ENCODE measurements around the gene ADAMTS17.

ADAMTS17 gene

DNA sequence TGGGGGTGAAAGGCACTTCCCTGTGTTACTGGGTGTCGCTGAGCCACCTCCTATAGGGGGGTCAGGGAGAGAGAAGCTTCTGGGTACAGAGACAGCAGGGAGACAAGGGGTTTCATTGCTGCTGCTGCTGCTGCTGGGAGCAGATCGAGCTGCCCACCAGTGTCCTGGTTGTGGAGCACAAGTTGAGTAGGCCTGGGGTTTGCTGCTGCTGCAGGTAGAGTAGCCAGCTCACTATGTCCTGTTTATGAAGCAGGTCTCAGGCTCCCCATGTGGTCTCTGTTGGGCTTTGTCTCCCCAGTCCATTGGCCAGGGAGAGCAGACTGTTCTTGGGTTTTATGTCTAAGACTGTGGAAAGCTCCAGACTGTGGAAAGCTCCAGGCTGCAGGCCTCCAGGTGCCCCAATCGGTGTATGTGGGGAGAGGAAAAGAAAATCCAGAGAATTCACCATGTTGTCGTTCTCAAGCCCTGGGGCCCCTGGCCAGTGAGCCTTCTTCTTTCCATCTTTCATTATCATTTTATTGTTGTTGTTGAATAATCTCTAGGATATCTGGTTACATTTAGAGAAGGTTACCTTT lies 157.8 kb downstream of the ADAMTS17 start:
- TF ChIP-seq POLR2A (IDR thresholded peaks at IDR 0.05; ENCODE audit: extremely low read depth, insufficient read length): no peak
- TF ChIP-seq, protein P1, sequence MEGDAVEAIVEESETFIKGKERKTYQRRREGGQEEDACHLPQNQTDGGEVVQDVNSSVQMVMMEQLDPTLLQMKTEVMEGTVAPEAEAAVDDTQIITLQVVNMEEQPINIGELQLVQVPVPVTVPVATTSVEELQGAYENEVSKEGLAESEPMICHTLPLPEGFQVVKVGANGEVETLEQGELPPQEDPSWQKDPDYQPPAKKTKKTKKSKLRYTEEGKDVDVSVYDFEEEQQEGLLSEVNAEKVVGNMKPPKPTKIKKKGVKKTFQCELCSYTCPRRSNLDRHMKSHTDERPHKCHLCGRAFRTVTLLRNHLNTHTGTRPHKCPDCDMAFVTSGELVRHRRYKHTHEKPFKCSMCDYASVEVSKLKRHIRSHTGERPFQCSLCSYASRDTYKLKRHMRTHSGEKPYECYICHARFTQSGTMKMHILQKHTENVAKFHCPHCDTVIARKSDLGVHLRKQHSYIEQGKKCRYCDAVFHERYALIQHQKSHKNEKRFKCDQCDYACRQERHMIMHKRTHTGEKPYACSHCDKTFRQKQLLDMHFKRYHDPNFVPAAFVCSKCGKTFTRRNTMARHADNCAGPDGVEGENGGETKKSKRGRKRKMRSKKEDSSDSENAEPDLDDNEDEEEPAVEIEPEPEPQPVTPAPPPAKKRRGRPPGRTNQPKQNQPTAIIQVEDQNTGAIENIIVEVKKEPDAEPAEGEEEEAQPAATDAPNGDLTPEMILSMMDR (IDR thresholded peaks at IDR 0.05; ENCODE audit: low read depth, low read length): no peak
- TF ChIP-seq MYC (IDR thresholded peaks at IDR 0.05; ENCODE audit: low read depth, low read length): no peak
- TF ChIP-seq, protein P2, sequence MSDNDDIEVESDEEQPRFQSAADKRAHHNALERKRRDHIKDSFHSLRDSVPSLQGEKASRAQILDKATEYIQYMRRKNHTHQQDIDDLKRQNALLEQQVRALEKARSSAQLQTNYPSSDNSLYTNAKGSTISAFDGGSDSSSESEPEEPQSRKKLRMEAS (IDR thresholded peaks at IDR 0.05; ENCODE audit: low read depth, low read length): no peak
- no peak for DNase-seq (ENCODE audit: low read depth)
- no peak overlapping the region for H3K4me3 ChIP-seq (ENCODE audit: low read depth, low read length)

DNA sequence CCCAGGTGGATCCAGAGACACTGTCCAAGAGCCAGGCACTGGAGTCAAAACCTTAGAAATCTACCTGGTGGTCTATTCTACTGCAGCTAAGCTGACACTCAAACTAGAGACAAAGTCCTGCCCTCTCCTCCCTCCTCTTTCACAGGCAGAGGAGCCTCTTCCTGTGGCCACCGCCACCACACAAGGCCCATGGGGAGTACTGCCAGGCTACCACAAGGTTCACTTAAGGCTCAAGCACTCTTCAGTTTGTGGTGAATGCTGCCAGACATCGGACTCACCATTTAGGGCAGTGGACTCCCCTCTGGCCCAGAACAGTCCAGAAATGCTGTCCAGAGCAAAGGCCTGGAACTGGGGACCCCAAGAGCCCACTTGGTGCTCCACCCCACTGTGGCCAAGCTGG lies 160.9 kb downstream of the ADAMTS17 start:
- TF ChIP-seq, protein P1 (IDR thresholded peaks at IDR 0.05; ENCODE audit: low read depth, low read length): no peak
- TF ChIP-seq MYC (IDR thresholded peaks at IDR 0.05; ENCODE audit: low read depth, low read length): 0 out of 2 replicates have a peak, but pooled peaks have one; percentile 27
- DNase-seq (ENCODE audit: low read depth): peak; percentile 83
- H3K4me3 ChIP-seq (ENCODE audit: low read depth, low read length): no peak overlapping the region

DNA sequence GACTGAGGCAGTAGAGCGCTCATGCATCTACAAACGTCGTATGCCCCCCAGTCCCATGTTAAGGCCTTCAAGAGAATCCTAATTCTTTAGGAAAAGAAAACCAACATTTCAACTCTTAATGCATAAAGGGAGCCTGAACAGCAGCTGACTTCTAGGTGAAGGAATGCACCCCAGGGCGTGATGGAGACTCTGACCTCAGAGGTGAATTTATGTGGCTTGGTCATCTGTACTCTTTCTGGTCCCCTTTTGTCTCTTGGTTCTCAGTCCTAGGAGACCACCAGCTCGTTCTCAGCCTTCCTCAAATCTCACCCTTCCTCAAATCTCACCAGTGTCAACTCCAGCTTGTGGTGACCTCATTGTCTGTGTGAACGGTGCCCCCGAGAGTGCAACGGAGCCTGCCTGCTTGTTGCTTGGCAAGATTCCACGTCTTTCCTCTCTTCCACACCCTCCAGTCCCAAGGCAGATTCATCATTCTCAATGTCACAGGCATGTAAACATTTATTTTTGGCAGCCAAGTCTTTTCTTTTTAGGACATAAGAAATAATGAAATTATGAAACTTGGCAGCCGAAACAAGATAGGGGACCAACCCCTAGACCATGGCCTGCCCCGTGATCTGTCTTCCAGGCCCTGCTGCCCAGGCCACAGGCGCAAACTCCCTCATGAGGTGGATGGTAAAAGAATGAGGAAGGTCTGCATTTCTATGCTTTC lies 166.2 kb downstream of the ADAMTS17 start:
- DNase-seq (ENCODE audit: low read depth): no peak
- no peak overlapping the region for H3K4me3 ChIP-seq (ENCODE audit: low read depth, low read length)
- TF ChIP-seq POLR2A (IDR thresholded peaks at IDR 0.05; ENCODE audit: extremely low read depth, insufficient read length) (no peak), MYC (IDR thresholded peaks at IDR 0.05; ENCODE audit: low read depth, low read length) (no peak)
- TF ChIP-seq, protein P1 (IDR thresholded peaks at IDR 0.05; ENCODE audit: low read depth, low read length): no peak
- TF ChIP-seq, protein P2 (IDR thresholded peaks at IDR 0.05; ENCODE audit: low read depth, low read length): no peak

DNA sequence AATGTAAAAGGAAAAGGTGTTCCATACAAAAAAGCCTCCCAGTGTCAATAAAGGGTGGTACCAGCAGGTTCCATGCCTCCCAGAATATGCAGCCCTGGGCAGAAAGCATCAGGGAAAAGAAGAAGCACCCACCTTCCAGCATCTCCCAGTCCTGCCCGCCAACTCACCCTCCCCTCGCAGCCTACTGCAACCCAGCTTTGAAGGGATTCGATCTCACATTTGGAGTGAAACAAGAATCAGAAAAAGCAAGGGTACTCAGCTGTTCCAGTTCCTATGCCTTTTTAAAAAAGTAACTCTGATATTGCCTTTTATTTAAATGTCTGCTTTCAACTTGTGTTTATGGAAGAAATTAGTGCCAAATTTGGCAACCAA lies 166.9 kb downstream of the ADAMTS17 start:
- TF ChIP-seq, protein P1 (IDR thresholded peaks at IDR 0.05; ENCODE audit: low read depth, low read length): no peak
- no peak for TF ChIP-seq MYC (IDR thresholded peaks at IDR 0.05; ENCODE audit: low read depth, low read length)
- TF ChIP-seq, protein P2 (IDR thresholded peaks at IDR 0.05; ENCODE audit: low read depth, low read length): no peak
- TF ChIP-seq POLR2A (IDR thresholded peaks at IDR 0.05; ENCODE audit: extremely low read depth, insufficient read length): no peak
- DNase-seq (ENCODE audit: low read depth): no peak
- no peak overlapping the region for H3K4me3 ChIP-seq (ENCODE audit: low read depth, low read length)

DNA sequence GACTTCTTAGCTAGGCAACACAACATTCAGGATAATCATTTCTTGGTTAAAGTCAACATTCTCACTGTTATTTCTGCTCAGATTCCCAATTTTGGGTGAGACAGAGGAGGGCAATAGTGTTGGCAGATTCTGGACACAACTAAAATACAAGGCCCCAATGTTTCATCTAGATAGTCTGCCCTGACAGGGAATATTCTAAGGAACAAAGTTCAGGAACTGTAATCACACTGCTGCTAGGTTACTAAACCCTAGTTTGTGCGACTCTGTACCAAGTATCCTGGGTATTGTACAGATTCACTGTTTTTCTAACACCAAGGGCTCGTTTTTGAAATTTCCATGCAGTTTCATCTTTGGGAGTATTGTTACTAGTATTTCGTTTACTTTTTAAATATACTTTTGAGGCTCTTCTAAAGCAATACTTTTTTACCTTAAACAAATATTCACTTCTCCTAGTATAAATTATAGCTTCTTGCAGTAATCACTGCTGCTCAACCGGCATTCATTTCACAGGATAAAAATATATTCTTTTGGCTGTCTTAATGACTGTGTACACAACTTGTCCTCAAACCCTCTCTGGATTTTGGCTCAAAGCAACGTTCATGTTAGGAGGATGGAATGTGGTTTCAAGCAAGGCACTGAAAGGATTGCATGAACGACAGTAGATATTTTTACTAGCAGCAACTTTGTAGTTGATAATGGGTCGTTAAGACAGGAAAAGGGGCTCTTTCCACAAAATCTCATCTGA lies 167.4 kb downstream of the ADAMTS17 start:
- H3K4me3 ChIP-seq (ENCODE audit: low read depth, low read length): no peak overlapping the region
- DNase-seq (ENCODE audit: low read depth): no peak
- TF ChIP-seq, protein P2 (IDR thresholded peaks at IDR 0.05; ENCODE audit: low read depth, low read length): no peak
- TF ChIP-seq MYC (IDR thresholded peaks at IDR 0.05; ENCODE audit: low read depth, low read length) (no peak), POLR2A (IDR thresholded peaks at IDR 0.05; ENCODE audit: extremely low read depth, insufficient read length) (no peak)
- TF ChIP-seq, protein P1 (IDR thresholded peaks at IDR 0.05; ENCODE audit: low read depth, low read length): no peak
